ENCODE results near the gene METTL17. TPM values are rescaled to one million over a fixed set of nuclear protein-coding genes. Genes with fewer than 3 reads are reported as not detected.

The METTL17 gene
- total and polyA plus RNA-seq, 2 of the 13 experiments (the other 11 are each of a cell fraction or from before 2014, with no cell fraction given) = 122 to 199 TPM

- no peak for TF ChIP-seq MED8 (CRISPR knock-in tag; IDR thresholded peaks at IDR 0.05; ENCODE audit: insufficient replicate concordance)
- TF ChIP-seq MIXL1 (CRISPR knock-in tag; IDR thresholded peaks at IDR 0.05) = no peak
- TF ChIP-seq JUN (CRISPR knock-in tag; IDR thresholded peaks at IDR 0.05) = no peak
- TF ChIP-seq IKZF4 (CRISPR knock-in tag; IDR thresholded peaks at IDR 0.05; ENCODE audit: borderline replicate concordance, low read depth, not compliant biosample characterization) = no peak
- no peak for TF ChIP-seq SIX1 (CRISPR knock-in tag; IDR thresholded peaks at IDR 0.05; ENCODE audit: borderline replicate concordance)
- TF ChIP-seq RFXAP (CRISPR knock-in tag; IDR thresholded peaks at IDR 0.05; ENCODE audit: borderline replicate concordance) = no peak
- TF ChIP-seq, protein P1, sequence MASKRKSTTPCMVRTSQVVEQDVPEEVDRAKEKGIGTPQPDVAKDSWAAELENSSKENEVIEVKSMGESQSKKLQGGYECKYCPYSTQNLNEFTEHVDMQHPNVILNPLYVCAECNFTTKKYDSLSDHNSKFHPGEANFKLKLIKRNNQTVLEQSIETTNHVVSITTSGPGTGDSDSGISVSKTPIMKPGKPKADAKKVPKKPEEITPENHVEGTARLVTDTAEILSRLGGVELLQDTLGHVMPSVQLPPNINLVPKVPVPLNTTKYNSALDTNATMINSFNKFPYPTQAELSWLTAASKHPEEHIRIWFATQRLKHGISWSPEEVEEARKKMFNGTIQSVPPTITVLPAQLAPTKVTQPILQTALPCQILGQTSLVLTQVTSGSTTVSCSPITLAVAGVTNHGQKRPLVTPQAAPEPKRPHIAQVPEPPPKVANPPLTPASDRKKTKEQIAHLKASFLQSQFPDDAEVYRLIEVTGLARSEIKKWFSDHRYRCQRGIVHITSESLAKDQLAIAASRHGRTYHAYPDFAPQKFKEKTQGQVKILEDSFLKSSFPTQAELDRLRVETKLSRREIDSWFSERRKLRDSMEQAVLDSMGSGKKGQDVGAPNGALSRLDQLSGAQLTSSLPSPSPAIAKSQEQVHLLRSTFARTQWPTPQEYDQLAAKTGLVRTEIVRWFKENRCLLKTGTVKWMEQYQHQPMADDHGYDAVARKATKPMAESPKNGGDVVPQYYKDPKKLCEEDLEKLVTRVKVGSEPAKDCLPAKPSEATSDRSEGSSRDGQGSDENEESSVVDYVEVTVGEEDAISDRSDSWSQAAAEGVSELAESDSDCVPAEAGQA (IDR thresholded peaks at IDR 0.05; ENCODE audit: low read depth) = no peak
- TF ChIP-seq, protein P1 (CRISPR knock-in tag; IDR thresholded peaks at IDR 0.05; ENCODE audit: borderline replicate concordance) = no peak
- no peak for TF ChIP-seq ZSCAN21 (CRISPR knock-in tag; IDR thresholded peaks at IDR 0.05; ENCODE audit: borderline replicate concordance)
- TF ChIP-seq ATF6 (CRISPR knock-in tag; conservative IDR thresholded peaks at IDR 0.05) = peak; percentile 46; the same call in 1 of the 2 replicates
- TF ChIP-seq, protein P2, sequence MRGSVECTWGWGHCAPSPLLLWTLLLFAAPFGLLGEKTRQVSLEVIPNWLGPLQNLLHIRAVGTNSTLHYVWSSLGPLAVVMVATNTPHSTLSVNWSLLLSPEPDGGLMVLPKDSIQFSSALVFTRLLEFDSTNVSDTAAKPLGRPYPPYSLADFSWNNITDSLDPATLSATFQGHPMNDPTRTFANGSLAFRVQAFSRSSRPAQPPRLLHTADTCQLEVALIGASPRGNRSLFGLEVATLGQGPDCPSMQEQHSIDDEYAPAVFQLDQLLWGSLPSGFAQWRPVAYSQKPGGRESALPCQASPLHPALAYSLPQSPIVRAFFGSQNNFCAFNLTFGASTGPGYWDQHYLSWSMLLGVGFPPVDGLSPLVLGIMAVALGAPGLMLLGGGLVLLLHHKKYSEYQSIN (CRISPR knock-in tag; IDR thresholded peaks at IDR 0.05; ENCODE audit: borderline replicate concordance) = no peak
- peak; percentile 0 for TF ChIP-seq YY1 (IDR thresholded peaks at IDR 0.05; ENCODE audit: insufficient read depth, insufficient replicate concordance, low read depth, low read length)
- no peak for TF ChIP-seq SP2 (CRISPR knock-in tag; IDR thresholded peaks at IDR 0.05)
- no peak for TF ChIP-seq ZNF609 (CRISPR knock-in tag; IDR thresholded peaks at IDR 0.05; ENCODE audit: borderline replicate concordance)
Observed at GRCh38 chr14:21039585-21040369, 50.0 kb downstream of the METTL17 start (continued).

Measured in HepG2 (cell line).